H9 (cell line): ENCODE measurements around the gene MECP2. TPM values are rescaled to one million over a fixed set of nuclear protein-coding genes. Genes with fewer than 3 reads are reported as not detected.

Experiments
- DNase-seq: peaks from one replicate; pipeline ENCODE4 v3.0.0-alpha.2; 2017
- H2AFZ ChIP-seq: one replicate; pipeline ENCODE4 v1.6.1; 2013; ENCODE audit warnings: mild to moderate bottlenecking, low read length, control low read depth, moderate library complexity
- H2AK5ac ChIP-seq: 2 replicates; pipeline ENCODE4 v1.6.1; 2013; ENCODE audit warnings: low read length, control low read depth, mixed read lengths; ENCODE audit not compliant: insufficient read length
- H2BK120ac ChIP-seq: one replicate; pipeline ENCODE4 v1.6.1; 2013; ENCODE audit warnings: low read depth, mild to moderate bottlenecking, low read length, control low read depth, inconsistent platforms; ENCODE audit not compliant: poor library complexity, severe bottlenecking
- H2BK12ac ChIP-seq: 2 replicates; pipeline ENCODE4 v1.6.1; 2013; ENCODE audit warnings: low read length, control low read depth, mixed read lengths, low read depth; ENCODE audit not compliant: insufficient read length
- H2BK15ac ChIP-seq: 2 replicates; pipeline ENCODE4 v1.6.1; 2013; ENCODE audit warnings: low read depth, low read length, control low read depth
- H2BK20ac ChIP-seq: one replicate; pipeline ENCODE4 v1.6.1; 2013; ENCODE audit warnings: low read depth, mild to moderate bottlenecking, low read length, control low read depth, inconsistent platforms; ENCODE audit not compliant: poor library complexity, severe bottlenecking
- H2BK5ac ChIP-seq: 2 replicates; pipeline ENCODE4 v1.6.1; 2013; ENCODE audit warnings: low read length, control low read depth, mixed read lengths; ENCODE audit not compliant: insufficient read length
- H3K14ac ChIP-seq: 2 replicates; pipeline ENCODE4 v1.6.1; 2013; ENCODE audit warnings: low read length, control low read depth; ENCODE audit not compliant: insufficient read depth
- H3K18ac ChIP-seq: 2 replicates; pipeline ENCODE4 v1.6.1; 2013; ENCODE audit warnings: low read depth, mild to moderate bottlenecking, mixed read lengths, low read length, control low read depth; ENCODE audit not compliant: insufficient read length
- H3K23ac ChIP-seq: 2 replicates; pipeline ENCODE4 v1.6.1; 2013; ENCODE audit warnings: low read length, control low read depth, mixed read lengths, low read depth; ENCODE audit not compliant: insufficient read length
- H3K23me2 ChIP-seq: 2 replicates; pipeline ENCODE4 v1.6.1; 2013; ENCODE audit warnings: low read depth, mild to moderate bottlenecking, mixed read lengths, low read length, control low read depth; ENCODE audit not compliant: insufficient read length, poor library complexity, severe bottlenecking
- H3K27ac ChIP-seq: 2 replicates; pipeline ENCODE4 v1.5.1; 2013; ENCODE audit warnings: low read length, control low read depth, mixed read lengths, low read depth; ENCODE audit not compliant: insufficient read length
- H3K27me3 ChIP-seq: 2 replicates; pipeline ENCODE4 v1.6.1; 2013; ENCODE audit warnings: low read length, control low read depth, inconsistent platforms; ENCODE audit not compliant: insufficient read depth
- H3K4ac ChIP-seq: 2 replicates; pipeline ENCODE4 v1.6.1; 2013; ENCODE audit warnings: low read depth, mild to moderate bottlenecking, control low read depth, inconsistent platforms, low read length, moderate library complexity
- H3K4me1 ChIP-seq: 2 replicates; pipeline ENCODE4 v1.6.1; 2013; ENCODE audit warnings: low read length, control low read depth, inconsistent platforms; ENCODE audit not compliant: insufficient read depth
- H3K4me2 ChIP-seq: 2 replicates; pipeline ENCODE4 v1.6.1; 2013; ENCODE audit warnings: low read length, control low read depth, mixed read lengths; ENCODE audit not compliant: insufficient read length, insufficient read depth
- H3K56ac ChIP-seq: 2 replicates; pipeline ENCODE4 v1.6.1; 2013; ENCODE audit warnings: low read depth, mild to moderate bottlenecking, mixed read lengths, low read length, control low read depth; ENCODE audit not compliant: insufficient read length
- H3K79me1 ChIP-seq: 2 replicates; pipeline ENCODE4 v1.6.1; 2013; ENCODE audit warnings: low read depth, mild to moderate bottlenecking, moderate library complexity, low read length, control low read depth, inconsistent platforms; ENCODE audit not compliant: insufficient read depth, poor library complexity, severe bottlenecking
- H3K79me2 ChIP-seq: 2 replicates; pipeline ENCODE4 v1.6.1; 2013; ENCODE audit warnings: low read length, control low read depth, inconsistent platforms; ENCODE audit not compliant: insufficient read depth
- H3K9ac ChIP-seq: 2 replicates; pipeline ENCODE4 v1.6.1; 2013; ENCODE audit warnings: low read length, control low read depth, mixed read lengths; ENCODE audit not compliant: insufficient read length; ENCODE audit errors: extremely low read depth
- H3K9me3 ChIP-seq: one replicate; pipeline ENCODE4 v1.6.1; 2013; ENCODE audit warnings: low read depth, low read length, inconsistent platforms; ENCODE audit not compliant: control insufficient read depth
- H3T11ph ChIP-seq: one replicate; pipeline ENCODE4 v1.6.1; 2013; ENCODE audit warnings: mild to moderate bottlenecking, low read length, control low read depth, inconsistent platforms
- H4K20me1 ChIP-seq: one replicate; pipeline ENCODE4 v1.6.1; 2013; ENCODE audit not compliant: control insufficient read depth, insufficient read length, insufficient read depth
- H4K5ac ChIP-seq: 2 replicates; pipeline ENCODE4 v1.6.1; 2013; ENCODE audit warnings: low read depth, mild to moderate bottlenecking, mixed read lengths, low read length, control low read depth; ENCODE audit not compliant: insufficient read length
- H4K8ac ChIP-seq: replicated peaks from 2 replicates; pipeline ENCODE4 v1.6.1; 2013; ENCODE audit warnings: low read length, control low read depth, mixed read lengths, low read depth; ENCODE audit not compliant: insufficient read length
- H4K91ac ChIP-seq: 2 replicates; pipeline ENCODE4 v1.6.1; 2013; ENCODE audit warnings: low read depth, mild to moderate bottlenecking, moderate library complexity, mixed read lengths, low read length, control low read depth; ENCODE audit not compliant: insufficient read length
- H3K27ac Mint-ChIP-seq, 3 experiments: 2 replicates in 2 of 3; 3 replicates in 1 of 3; pipeline ENCODE4 v1.8.0; 2020 to 2021; ENCODE audit warnings: mixed read lengths in 3 of 3, mild to moderate bottlenecking in 1 of 3, moderate library complexity in 1 of 3
- H3K27me3 Mint-ChIP-seq: 2 replicates; pipeline ENCODE4 v1.8.0; 2021; ENCODE audit warnings: low read depth, mild to moderate bottlenecking, moderate library complexity, mixed read lengths
- H3K36me3 Mint-ChIP-seq, 3 experiments: 2 replicates in 2 of 3; 3 replicates in 1 of 3; pipeline ENCODE4 v1.8.0; 2020 to 2021; ENCODE audit warnings: low read depth in 3 of 3, mixed read lengths in 3 of 3; ENCODE audit not compliant: insufficient read depth in 1 of 3
- H3K4me1 Mint-ChIP-seq, 2 experiments: 2 replicates each; pipeline ENCODE4 v1.8.0; 2020; ENCODE audit warnings: mixed read lengths in 2 of 2
- H3K4me3 Mint-ChIP-seq, 2 experiments: 2 replicates in 1 of 2; 3 replicates in 1 of 2; pipeline ENCODE4 v1.8.0; 2020 to 2021; ENCODE audit warnings: mild to moderate bottlenecking in 2 of 2, mixed read lengths in 2 of 2, moderate library complexity in 1 of 2
- H3K9me3 Mint-ChIP-seq, 2 experiments: 2 replicates in 1 of 2; 3 replicates in 1 of 2; pipeline ENCODE4 v1.8.0; 2020; ENCODE audit warnings: mild to moderate bottlenecking in 2 of 2, mixed read lengths in 2 of 2, moderate library complexity in 1 of 2
- WGBS: extraction: QIAGEN DNeasy Blood & Tissue Kit; methylation state at CpG from one replicate; pipeline ENCODE4 v1.1.7; 2013; ENCODE audit warnings: missing lambda C conversion rate, low lambda C conversion rate, mixed read lengths; ENCODE audit not compliant: insufficient read length; ENCODE audit errors: extremely low coverage; 5-methylcytosine and 5-hydroxymethylcytosine counted together
- total RNA-seq: library from RNA; stranded (reverse); gene quantifications from 2 replicates; pipeline ENCODE4 v1.2.1, GENCODE V29; 2021
- TF ChIP-seq, protein P1 (sequence below): fragments of 200-600 bp; sonication (generic); conservative IDR thresholded peaks from 3 replicates; pipeline ENCODE4 v1.8.0; 2021; ENCODE audit warnings: antibody characterized with exemption, mild to moderate bottlenecking

The MECP2 gene
- total RNA-seq, 1 experiment from 2014 or later = 32.2 TPM

- no peak for DNase-seq
These were observed 124.2 kb downstream of the MECP2 start for GRCh38 chrX:153973127-153974002.

More at GRCh38 chrX:153973127-153974002, 124.2 kb downstream of the MECP2 start:
- Histone ChIP-seq H2BK5ac (no peak overlapping the region), H3K27me3 (no peaks in the 10 kb centered on the region), H3K4me2 (peak overlapping the region; percentile 48), H3K23ac (no peak overlapping the region), H4K91ac (no peak overlapping the region), H2BK12ac (no peak overlapping the region), H4K8ac (no peak overlapping the region), H3K9ac (peak overlapping the region; percentile 94), H3K4ac (no peak overlapping the region; the same call in 1 of the 2 replicates), H2AK5ac (no peak overlapping the region), H4K5ac (no peak overlapping the region), H3K18ac (peak overlapping the region; percentile 73), H2AFZ (no peak overlapping the region), H3K56ac (no peak overlapping the region), H3K79me2 (peaks cover 13% of the 10 kb centered on the region; the same call in 1 of the 2 replicates), H3T11ph (peak overlapping the region; percentile 73), H3K23me2 (peaks cover 18% of the 10 kb centered on the region), H2BK15ac (no peak overlapping the region), H4K20me1 (no peaks in the 10 kb centered on the region), H2BK120ac (peak overlapping the region; percentile 90), H3K4me1 (no peaks in the 10 kb centered on the region), H2BK20ac (no peak overlapping the region), H3K9me3 (no peaks in the 10 kb centered on the region), H3K27ac (peak overlapping the region; percentile 90), H3K14ac (peak overlapping the region; percentile 93; the same call in 1 of the 2 replicates), H3K79me1 (no peaks in the 10 kb centered on the region)
- peak overlapping the region; percentile 83 to 94 for H3K4me3 Mint-ChIP-seq
- TF ChIP-seq, protein P1, sequence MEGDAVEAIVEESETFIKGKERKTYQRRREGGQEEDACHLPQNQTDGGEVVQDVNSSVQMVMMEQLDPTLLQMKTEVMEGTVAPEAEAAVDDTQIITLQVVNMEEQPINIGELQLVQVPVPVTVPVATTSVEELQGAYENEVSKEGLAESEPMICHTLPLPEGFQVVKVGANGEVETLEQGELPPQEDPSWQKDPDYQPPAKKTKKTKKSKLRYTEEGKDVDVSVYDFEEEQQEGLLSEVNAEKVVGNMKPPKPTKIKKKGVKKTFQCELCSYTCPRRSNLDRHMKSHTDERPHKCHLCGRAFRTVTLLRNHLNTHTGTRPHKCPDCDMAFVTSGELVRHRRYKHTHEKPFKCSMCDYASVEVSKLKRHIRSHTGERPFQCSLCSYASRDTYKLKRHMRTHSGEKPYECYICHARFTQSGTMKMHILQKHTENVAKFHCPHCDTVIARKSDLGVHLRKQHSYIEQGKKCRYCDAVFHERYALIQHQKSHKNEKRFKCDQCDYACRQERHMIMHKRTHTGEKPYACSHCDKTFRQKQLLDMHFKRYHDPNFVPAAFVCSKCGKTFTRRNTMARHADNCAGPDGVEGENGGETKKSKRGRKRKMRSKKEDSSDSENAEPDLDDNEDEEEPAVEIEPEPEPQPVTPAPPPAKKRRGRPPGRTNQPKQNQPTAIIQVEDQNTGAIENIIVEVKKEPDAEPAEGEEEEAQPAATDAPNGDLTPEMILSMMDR = no peak
- peaks cover 19 to 28% of the 10 kb centered on the region in 2 experiments for H3K4me1 Mint-ChIP-seq
- H3K27ac Mint-ChIP-seq = peak overlapping the region; percentile 98 to 99 (median 98)
- H3K27me3 Mint-ChIP-seq = no peaks in the 10 kb centered on the region
- peaks cover 3 to 10% (median 4%) of the 10 kb centered on the region in 3 experiments; a peak in 6 of 7 replicates for H3K36me3 Mint-ChIP-seq
- no CpG with 5 or more reads among the region's 20 CpGs for WGBS
- H3K9me3 Mint-ChIP-seq = peaks cover 4 to 11% of the 10 kb centered on the region in 2 experiments; a peak in 4 of 5 replicates
